GM18502 (cell line): ENCODE measurements around the gene PHF12.
"Not testable (repeated sequence)": the region's sequence is repeated elsewhere in the genome, so short reads cannot be mapped to it uniquely, and the experiment has no call there.

Experiments
- ATAC-seq: cut with Tn5 transposase; IDR thresholded peaks from one replicate; pipeline ENCODE4 v1.9.1; 2021; ENCODE audit warnings: mild to moderate bottlenecking; ENCODE audit not compliant: unreplicated experiment, poor library complexity

PHF12 gene

GRCh38 chr17:28893248-28894183 is 57.8 kb downstream of the PHF12 start:
- not testable (repeated sequence) for ATAC-seq

- ATAC-seq = no peak
These were observed 59.3 kb downstream of the PHF12 start for GRCh38 chr17:28892024-28892423.

GRCh38 chr17:28891201-28891600 is 60.1 kb downstream of the PHF12 start:
- ATAC-seq = no peak

- ATAC-seq = no peak
These were observed 61.3 kb downstream of the PHF12 start for GRCh38 chr17:28889996-28890395.

GRCh38 chr17:28888832-28889231 is 62.5 kb downstream of the PHF12 start:
- ATAC-seq = no peak

GRCh38 chr17:28887871-28888471 is 63.3 kb downstream of the PHF12 start:
- no peak for ATAC-seq

GRCh38 chr17:28885951-28886350 is 65.4 kb downstream of the PHF12 start:
- no peak for ATAC-seq

GRCh38 chr17:28885363-28885762 is 66.0 kb downstream of the PHF12 start:
- no peak for ATAC-seq

GRCh38 chr17:28883967-28884702 is 67.2 kb downstream of the PHF12 start:
- ATAC-seq = no peak

GRCh38 chr17:28882154-28882895 is 69.0 kb downstream of the PHF12 start:
- no peak for ATAC-seq

GRCh38 chr17:28881533-28882056 is 69.7 kb downstream of the PHF12 start:
- no peak for ATAC-seq

- ATAC-seq = no peak
These were observed 70.8 kb downstream of the PHF12 start for GRCh38 chr17:28880572-28880945.

GRCh38 chr17:28879886-28880571 is 71.3 kb downstream of the PHF12 start:
- no peak for ATAC-seq

- no peak for ATAC-seq
These were observed 72.3 kb downstream of the PHF12 start for GRCh38 chr17:28878981-28879380.

GRCh38 chr17:28878158-28878910 is 73.0 kb downstream of the PHF12 start:
- ATAC-seq = no peak

- not testable (repeated sequence) for ATAC-seq
These were observed 74.1 kb downstream of the PHF12 start for GRCh38 chr17:28877150-28877711.

GRCh38 chr17:28875848-28876550 is 75.3 kb downstream of the PHF12 start:
- ATAC-seq = no peak

GRCh38 chr17:28874750-28875149 is 76.6 kb downstream of the PHF12 start:
- no peak for ATAC-seq
